HL-60 (cell line): ENCODE measurements around the gene GUCY1A2.

Experiments used
- DNase-seq, 2 experiments: peaks; one replicate each; pipeline ENCODE4 v3.0.0-alpha.2; 2010 to 2020; ENCODE audit warnings: low read depth in 1 of 2, low spot score in 1 of 2
- H3K27ac ChIP-seq: fragments of 250-450 bp; sonication (Bioruptor Pico); replicated peaks from 2 replicates; pipeline ENCODE4 v1.5.1; 2020; ENCODE audit warnings: mild to moderate bottlenecking, moderate library complexity
- H3K27me3 ChIP-seq: fragments of 250-450 bp; sonication (Bioruptor Pico); 2 replicates; pipeline ENCODE4 v1.5.1; 2021; ENCODE audit warnings: mild to moderate bottlenecking, moderate library complexity; ENCODE audit not compliant: insufficient read depth, poor library complexity, severe bottlenecking
- H3K4me3 ChIP-seq: replicated peaks from 2 replicates; pipeline ENCODE4 v1.5.1; 2011; ENCODE audit warnings: mild to moderate bottlenecking, control low read depth, low read length; ENCODE audit not compliant: insufficient read depth
- CTCF ChIP-seq: IDR thresholded peaks from one replicate; pipeline ENCODE4 v1.5.1; 2011; ENCODE audit warnings: low read length, control low read depth, inconsistent platforms; ENCODE audit not compliant: insufficient read depth
- GABPA ChIP-seq: IDR thresholded peaks from 2 replicates; pipeline ENCODE4 v1.6.1; 2012; ENCODE audit warnings: low read depth
- POLR2AphosphoS5 ChIP-seq: IDR thresholded peaks from 2 replicates; pipeline ENCODE4 v1.6.1; 2012; ENCODE audit warnings: low read depth
- REST ChIP-seq: IDR thresholded peaks from 2 replicates; pipeline ENCODE4 v1.6.1; 2012; ENCODE audit warnings: low read depth; ENCODE audit not compliant: insufficient replicate concordance
- SPI1 ChIP-seq: IDR thresholded peaks from 2 replicates; pipeline ENCODE4 v1.6.1; 2012; ENCODE audit warnings: low read depth, mild to moderate bottlenecking, borderline replicate concordance

Gene GUCY1A2

GRCh38 chr11:106679181-106679580, 339.1 kb downstream of the GUCY1A2 start:
- no peaks in the 10 kb centered on the region for H3K27me3 ChIP-seq
- DNase-seq = no peak
- TF ChIP-seq REST (no peak), CTCF (no peak), GABPA (no peak), POLR2AphosphoS5 (no peak), SPI1 (no peak)

GRCh38 chr11:106670069-106670468, 348.2 kb downstream of the GUCY1A2 start:
- TF ChIP-seq REST = no peak
- no peak for TF ChIP-seq POLR2AphosphoS5
- TF ChIP-seq GABPA = no peak
- no peak for TF ChIP-seq SPI1
- no peak for TF ChIP-seq CTCF
- H3K27me3 ChIP-seq = no peaks in the 10 kb centered on the region
- no peak overlapping the region for H3K27ac ChIP-seq
- DNase-seq = no peak
- H3K4me3 ChIP-seq = no peak overlapping the region

More at GRCh38 chr11:106679181-106679580, 339.1 kb downstream of the GUCY1A2 start:
- no peak overlapping the region for H3K27ac ChIP-seq
- H3K4me3 ChIP-seq = no peak overlapping the region

- DNase-seq = no peak
- H3K4me3 ChIP-seq = no peak overlapping the region
- no peak overlapping the region for H3K27ac ChIP-seq
- no peaks in the 10 kb centered on the region for H3K27me3 ChIP-seq
- TF ChIP-seq REST = no peak
- TF ChIP-seq GABPA = no peak
- TF ChIP-seq CTCF = no peak
- TF ChIP-seq POLR2AphosphoS5 = no peak
- TF ChIP-seq SPI1 = no peak
Measured at GRCh38 chr11:106668147-106668546, 350.1 kb downstream of the GUCY1A2 start.
